CD4-positive, alpha-beta memory T cell (primary cell): ENCODE results near the gene MAP3K21. TPM values are rescaled to one million over a fixed set of nuclear protein-coding genes. Genes with fewer than 3 reads are reported as not detected.

ENCODE experiments used
- CTCF ChIA-PET: fragments of 350-600 bp; sonication (Branson Sonifier 250); formaldehyde crosslinking; loops from one replicate; lab custom pipeline; 2021; ENCODE audit warnings: inconsistent platforms; ENCODE audit not compliant: partially characterized antibody; lab: Charles Lee
- POLR2A ChIA-PET: fragments of 350-600 bp; sonication (Branson Sonifier 250); formaldehyde crosslinking; loops from one replicate; lab custom pipeline; 2021; ENCODE audit not compliant: partially characterized antibody; lab: Charles Lee
- DNase-seq, 5 donors: peaks; one replicate each; pipeline versions ENCODE4 v3.0.0 to v3.0.0-alpha.2; 2020 to 2022; ENCODE audit warnings: mixed read lengths in 1 of 5
- H3K27ac ChIP-seq: one replicate; pipeline ENCODE4 v1.7.0; 2013; ENCODE audit warnings: low read depth, low read length
- H3K27me3 ChIP-seq: 2 replicates; pipeline ENCODE4 v1.7.0; 2013; ENCODE audit warnings: mild to moderate bottlenecking, low read length, moderate library complexity; ENCODE audit not compliant: insufficient read depth
- H3K36me3 ChIP-seq: 2 replicates; pipeline ENCODE4 v1.7.0; 2013; ENCODE audit warnings: mild to moderate bottlenecking, low read length, moderate library complexity; ENCODE audit not compliant: insufficient read depth
- H3K4me1 ChIP-seq: 2 replicates; pipeline ENCODE4 v1.7.0; 2013; ENCODE audit warnings: mild to moderate bottlenecking, low read length, moderate library complexity; ENCODE audit not compliant: insufficient read depth
- H3K4me3 ChIP-seq, 2 donors: one replicate each; pipeline ENCODE4 v1.7.0; 2013; ENCODE audit warnings: low read length in 2 of 2, mild to moderate bottlenecking in 1 of 2
- H3K9me3 ChIP-seq, 2 donors: one replicate each; pipeline ENCODE4 v1.7.0; 2013; ENCODE audit warnings: low read length in 2 of 2, control low read depth in 1 of 2; ENCODE audit not compliant: control insufficient read depth in 1 of 2
- H3K27ac Mint-ChIP-seq, 7 donors: one replicate each; pipeline ENCODE4 v1.8.0; 2020 to 2021; ENCODE audit warnings: mixed read lengths in 7 of 7, mild to moderate bottlenecking in 6 of 7, inconsistent platforms in 3 of 7, moderate library complexity in 3 of 7
- H3K27me3 Mint-ChIP-seq, 2 donors: one replicate each; pipeline ENCODE4 v1.8.0; 2020 to 2021; ENCODE audit warnings: mixed read lengths in 2 of 2
- H3K36me3 Mint-ChIP-seq, 2 donors: one replicate each; pipeline ENCODE4 v1.8.0; 2020 to 2021; ENCODE audit warnings: mixed read lengths in 2 of 2, inconsistent platforms in 1 of 2, mild to moderate bottlenecking in 1 of 2
- H3K4me1 Mint-ChIP-seq, 4 donors: one replicate each; pipeline ENCODE4 v1.8.0; 2020 to 2021; ENCODE audit warnings: mixed read lengths in 4 of 4, mild to moderate bottlenecking in 1 of 4
- H3K4me3 Mint-ChIP-seq, 8 donors: one replicate each; pipeline ENCODE4 v1.8.0; 2020 to 2021; ENCODE audit warnings: mixed read lengths in 8 of 8, mild to moderate bottlenecking in 7 of 8, moderate library complexity in 6 of 8, inconsistent platforms in 3 of 8
- H3K9me3 Mint-ChIP-seq, 8 donors: one replicate each; pipeline ENCODE4 v1.8.0; 2020 to 2021; ENCODE audit warnings: mixed read lengths in 8 of 8, mild to moderate bottlenecking in 5 of 8, inconsistent platforms in 3 of 8, moderate library complexity in 1 of 8
- intact Hi-C: fragments of 100-400 bp; cut with micrococcal nuclease; formaldehyde crosslinking; loops from one replicate; pipeline ENCODE4 v1.15.1; 2023
- polyA plus RNA-seq, 2 donors: library from polyadenylated mRNA; unstranded; fragments of 300-500 nt; fragmentation: Illumina TruSeq; gene quantifications; one replicate each; pipeline ENCODE4 v1.2.3, GENCODE V29; 2021
- total RNA-seq, 2 experiments: library from RNA; stranded (reverse); gene quantifications; one replicate each; pipeline ENCODE4 v1.2.3, GENCODE V29; 2021

MAP3K21 gene
- total and polyA plus RNA-seq, 4 experiments from 2014 or later, result 0.69 to 3.0 (median 2.8) TPM; not detected in 1

DNA sequence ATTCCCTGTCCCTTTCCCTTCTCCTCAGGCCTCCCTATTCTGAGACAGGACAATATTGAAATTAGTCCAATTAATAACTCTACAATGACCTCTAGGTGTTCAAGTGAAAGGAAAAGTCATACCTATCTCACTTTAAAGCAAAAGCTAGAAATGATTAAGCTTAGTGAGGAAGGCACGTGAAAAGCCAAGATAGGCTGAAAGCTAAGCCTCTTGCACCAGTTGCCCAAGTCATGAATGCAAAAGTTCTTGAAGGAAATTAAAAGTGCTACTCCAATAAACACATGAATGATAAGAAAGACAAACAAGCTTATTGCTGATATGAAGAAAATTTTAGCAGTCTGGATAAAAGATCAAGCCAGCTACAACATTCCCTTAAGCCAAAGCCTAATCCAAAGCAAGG is 3.8 kb upstream of the MAP3K21 start:
- H3K9me3 Mint-ChIP-seq, result no peaks in the 10 kb centered on the region
- no peaks in the 10 kb centered on the region for H3K36me3 ChIP-seq
- intact Hi-C loops, result no loop called here
- H3K4me3 Mint-ChIP-seq, result no peak overlapping the region
- ChIA-PET CTCF (interaction anchor here (0.9 to 1.7 kb wide), 3 partner anchors 17 to 41 kb away, joined by 3 to 5 read pairs (median 4); no protein-coding TSS in a partner anchor), POLR2A (no interaction called here)
- peaks cover 3 to 7% (median 5%) of the 10 kb centered on the region in 4 donors for H3K4me1 Mint-ChIP-seq
- peaks cover 3% of the 10 kb centered on the region for H3K4me1 ChIP-seq
- H3K9me3 ChIP-seq, result no peaks in the 10 kb centered on the region
- H3K27me3 ChIP-seq, result no peaks in the 10 kb centered on the region
- no peak for DNase-seq
- no peak overlapping the region for H3K27ac ChIP-seq
- H3K27me3 Mint-ChIP-seq, result peaks cover 2 to 7% of the 10 kb centered on the region in 2 donors
- H3K27ac Mint-ChIP-seq, result no peak overlapping the region
- H3K36me3 Mint-ChIP-seq, result peaks cover 0 to 2% of the 10 kb centered on the region in 2 donors
- no peak overlapping the region for H3K4me3 ChIP-seq

DNA sequence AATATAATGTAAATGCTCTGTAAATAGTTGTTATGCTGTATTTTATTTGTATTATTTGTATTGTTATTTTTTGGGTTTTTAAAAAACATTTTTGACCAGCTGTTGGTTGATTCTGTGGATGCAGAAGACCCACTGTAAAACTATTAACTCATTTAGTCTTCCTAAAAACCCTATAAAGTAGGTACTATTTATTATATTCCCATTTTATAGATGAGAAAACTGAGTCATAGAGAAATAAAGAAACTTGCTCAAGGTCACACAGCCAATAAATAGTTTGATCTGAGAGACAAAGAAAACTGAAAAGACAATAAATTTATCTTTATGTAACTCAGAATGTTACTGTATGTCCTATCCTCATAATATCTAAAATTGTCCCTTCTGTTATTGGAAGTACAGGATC is 1.2 kb upstream of the MAP3K21 start:
- Histone ChIP-seq H3K4me3 (no peak overlapping the region), H3K36me3 (no peaks in the 10 kb centered on the region), H3K27ac (no peak overlapping the region), H3K9me3 (no peaks in the 10 kb centered on the region), H3K4me1 (peaks cover 9% of the 10 kb centered on the region), H3K27me3 (no peaks in the 10 kb centered on the region)
- CTCF ChIA-PET, result interaction anchor here (1.1 kb wide), 1 partner anchor 19 kb away, joined by 3 read pairs; no protein-coding TSS in a partner anchor
- Mint-ChIP-seq H3K27ac (peak overlapping the region in 2 of 7 donors; percentile 76 to 78), H3K27me3 (peaks cover 2% of the 10 kb centered on the region in 2 donors), H3K4me1 (peaks cover 9 to 20% (median 13%) of the 10 kb centered on the region in 4 donors), H3K36me3 (peaks cover 0 to 2% of the 10 kb centered on the region in 2 donors), H3K4me3 (peak overlapping the region in 5 of 8 donors; percentile 79 to 93 (median 86)), H3K9me3 (no peaks in the 10 kb centered on the region)
- POLR2A ChIA-PET, result no interaction called here
- no peak for DNase-seq
- intact Hi-C loops, result no loop called here

DNA sequence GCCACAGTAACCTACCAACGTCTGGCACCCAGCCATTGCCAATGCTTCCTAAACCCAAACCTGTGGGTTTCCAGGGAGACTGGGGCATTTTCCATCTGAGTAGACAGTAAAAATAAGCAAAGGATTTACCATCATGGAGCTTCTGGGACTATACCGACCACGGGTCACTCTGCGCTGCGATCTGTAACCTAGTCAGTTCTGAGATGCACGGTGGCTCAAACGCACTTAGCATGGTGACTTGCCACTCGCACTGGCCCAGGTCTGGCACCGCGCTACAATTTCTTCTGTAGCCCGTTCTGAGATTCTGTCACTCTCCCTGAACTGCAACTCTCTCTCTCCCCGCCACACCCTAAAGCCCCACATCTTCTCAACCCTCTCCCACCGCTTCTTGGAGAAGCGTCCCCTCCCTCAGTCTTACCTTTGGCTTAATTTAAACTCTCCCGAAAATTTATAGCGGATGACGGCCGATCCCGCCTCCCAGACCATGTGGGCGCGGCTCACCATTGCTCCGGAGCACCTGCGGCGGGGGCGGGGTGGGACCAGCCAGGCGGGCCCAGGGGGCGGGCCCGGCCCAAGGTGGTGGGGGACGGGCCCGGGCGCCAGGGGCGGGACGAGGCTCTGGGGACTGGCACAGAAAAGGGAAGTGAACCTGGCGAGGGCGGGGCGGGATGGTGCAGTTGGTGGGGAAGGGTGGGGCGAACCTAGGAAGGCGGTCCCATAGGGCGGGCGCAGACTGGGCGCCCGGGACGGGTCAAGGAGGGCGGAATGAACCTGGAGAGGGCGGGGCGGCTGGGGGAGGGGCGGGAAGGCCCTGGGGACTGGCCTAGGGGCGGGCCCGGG is 493 bp upstream of the MAP3K21 start:
- H3K27me3 Mint-ChIP-seq, result peaks cover 2% of the 10 kb centered on the region in 2 donors
- intact Hi-C loops, result loop anchor here (1.0 kb wide), 1 partner anchor 32 kb away; the partner anchor contains the start of gene PCNX2
- Histone ChIP-seq H3K27me3 (no peaks in the 10 kb centered on the region), H3K36me3 (no peaks in the 10 kb centered on the region), H3K27ac (peak overlapping the region; percentile 26), H3K4me3 (peak overlapping the region in 1 of 2 donors; percentile 45), H3K4me1 (peaks cover 9% of the 10 kb centered on the region), H3K9me3 (no peaks in the 10 kb centered on the region)
- peak overlapping the region; percentile 73 to 93 (median 84) for H3K4me3 Mint-ChIP-seq
- H3K36me3 Mint-ChIP-seq, result peaks cover 0 to 2% of the 10 kb centered on the region in 2 donors
- peaks cover 9 to 20% (median 13%) of the 10 kb centered on the region in 4 donors for H3K4me1 Mint-ChIP-seq
- DNase-seq, result peak; percentile 84 to 90 (median 85)
- peak overlapping the region; percentile 37 to 86 (median 78) for H3K27ac Mint-ChIP-seq
- no peaks in the 10 kb centered on the region for H3K9me3 Mint-ChIP-seq
- ChIA-PET CTCF (no interaction called here), POLR2A (interaction anchor here (0.9 to 2.5 kb wide), 3 partner anchors 12 to 76 kb away, joined by 3 to 19 read pairs (median 3); partner anchors contain the start of gene PCNX2)

GRCh38 chr1:233328142-233328921 is 808 bp downstream of the MAP3K21 start:
- Mint-ChIP-seq H3K27ac (peak overlapping the region in 1 of 7 donors; percentile 46), H3K9me3 (no peaks in the 10 kb centered on the region), H3K4me3 (peak overlapping the region; percentile 69 to 83 (median 76)), H3K4me1 (peaks cover 9 to 20% (median 13%) of the 10 kb centered on the region in 4 donors), H3K36me3 (peaks cover 0 to 2% of the 10 kb centered on the region in 2 donors), H3K27me3 (no peaks in the 10 kb centered on the region)
- Histone ChIP-seq H3K27ac (peak overlapping the region; percentile 31), H3K4me1 (peaks cover 9% of the 10 kb centered on the region), H3K36me3 (no peaks in the 10 kb centered on the region), H3K4me3 (peak overlapping the region; percentile 11 to 60), H3K27me3 (no peaks in the 10 kb centered on the region), H3K9me3 (no peaks in the 10 kb centered on the region)
- ChIA-PET CTCF (interaction anchor here (1.1 to 1.6 kb wide), 2 partner anchors 23 to 27 kb away, joined by 3 to 5 read pairs; no protein-coding TSS in a partner anchor), POLR2A (interaction anchor here (0.8 to 2.5 kb wide), 6 partner anchors 10 to 77 kb away, joined by 3 to 19 read pairs (median 3); partner anchors contain the start of gene PCNX2)
- intact Hi-C loops, result no loop called here
- DNase-seq, result peak; percentile 28 to 48 (median 43)

GRCh38 chr1:233331676-233332519 is 4.4 kb downstream of the MAP3K21 start:
- Histone ChIP-seq H3K9me3 (no peaks in the 10 kb centered on the region), H3K27me3 (no peaks in the 10 kb centered on the region), H3K36me3 (no peaks in the 10 kb centered on the region), H3K27ac (no peak overlapping the region), H3K4me1 (peaks cover 9% of the 10 kb centered on the region), H3K4me3 (no peak overlapping the region)
- ChIA-PET CTCF (no interaction called here), POLR2A (no interaction called here)
- Mint-ChIP-seq H3K4me1 (peaks cover 6 to 17% (median 10%) of the 10 kb centered on the region in 4 donors), H3K27ac (no peak overlapping the region), H3K9me3 (no peaks in the 10 kb centered on the region), H3K36me3 (peaks cover 0 to 1% of the 10 kb centered on the region in 2 donors), H3K27me3 (peaks cover 4 to 5% of the 10 kb centered on the region in 2 donors), H3K4me3 (no peak overlapping the region)
- no peak for DNase-seq
- intact Hi-C loops, result no loop called here

GRCh38 chr1:233333086-233333485 is 5.6 kb downstream of the MAP3K21 start:
- ChIA-PET CTCF (interaction anchor here (0.7 to 1.5 kb wide), 2 partner anchors 30 to 817 kb away, joined by 3 to 4 read pairs; no protein-coding TSS in a partner anchor), POLR2A (no interaction called here)
- DNase-seq, result no peak
- H3K4me1 Mint-ChIP-seq, result peaks cover 5 to 14% (median 9%) of the 10 kb centered on the region in 4 donors
- Histone ChIP-seq H3K27me3 (no peaks in the 10 kb centered on the region), H3K4me1 (peaks cover 9% of the 10 kb centered on the region), H3K4me3 (no peak overlapping the region), H3K9me3 (no peaks in the 10 kb centered on the region), H3K36me3 (no peaks in the 10 kb centered on the region), H3K27ac (no peak overlapping the region)
- H3K27ac Mint-ChIP-seq, result no peak overlapping the region
- no peak overlapping the region for H3K4me3 Mint-ChIP-seq
- H3K9me3 Mint-ChIP-seq, result no peaks in the 10 kb centered on the region
- intact Hi-C loops, result no loop called here
- H3K36me3 Mint-ChIP-seq, result no peaks in the 10 kb centered on the region
- peaks cover 7 to 9% of the 10 kb centered on the region in 2 donors for H3K27me3 Mint-ChIP-seq
